NCI-H82 treated with DMSO at 0.1 percent for 48 hours (cell line): ENCODE results near the gene RAI1.

Experiments
- DNase-seq: peaks from one replicate; lab custom pipeline; 2025; ENCODE audit not compliant: unreplicated experiment; lab: John Stamatoyannopoulos, UW

Gene RAI1

GRCh38 chr17:17748604-17749003, 67.3 kb downstream of the RAI1 start:
- DNase-seq: no peak

GRCh38 chr17:17749025-17749772, 67.9 kb downstream of the RAI1 start:
- DNase-seq: no peak

- peak; percentile 17 for DNase-seq
Measured at GRCh38 chr17:17749921-17750320, 68.7 kb downstream of the RAI1 start.

GRCh38 chr17:17750881-17751280, 69.6 kb downstream of the RAI1 start:
- DNase-seq: no peak

- no peak for DNase-seq
Measured at GRCh38 chr17:17751489-17752088, 70.3 kb downstream of the RAI1 start.

- DNase-seq: no peak
Measured at GRCh38 chr17:17752089-17752820, 71.0 kb downstream of the RAI1 start.

GRCh38 chr17:17752821-17753321, 71.6 kb downstream of the RAI1 start:
- no peak for DNase-seq

- no peak for DNase-seq
Measured at GRCh38 chr17:17754719-17755686, 73.7 kb downstream of the RAI1 start.

- DNase-seq: no peak
Measured at GRCh38 chr17:17755715-17756114, 74.5 kb downstream of the RAI1 start.

GRCh38 chr17:17757391-17757791, 76.1 kb downstream of the RAI1 start:
- DNase-seq: no peak

- DNase-seq: peak; percentile 59
Measured at GRCh38 chr17:17757956-17758845, 76.9 kb downstream of the RAI1 start.

GRCh38 chr17:17758941-17759563, 77.8 kb downstream of the RAI1 start:
- DNase-seq: no peak

- DNase-seq: no peak
Measured at GRCh38 chr17:17760350-17760749, 79.1 kb downstream of the RAI1 start.

GRCh38 chr17:17760872-17761550, 79.8 kb downstream of the RAI1 start:
- DNase-seq: no peak

GRCh38 chr17:17761894-17762743, 80.9 kb downstream of the RAI1 start:
- DNase-seq: no peak

- DNase-seq: no peak
Measured at GRCh38 chr17:17762744-17763105, 81.5 kb downstream of the RAI1 start.

GRCh38 chr17:17763136-17763535, 81.9 kb downstream of the RAI1 start:
- no peak for DNase-seq

GRCh38 chr17:17763734-17764133, 82.5 kb downstream of the RAI1 start:
- no peak for DNase-seq
